Stimulated activated CD4-positive, alpha-beta T cell treated with anti-CD3 and anti-CD28 coated beads, Interleukin-15, amount 100 ng/mL, for 1 hour (primary cell): ENCODE results near the gene AK9.

Source experiments
- DNase-seq, 2 donors: peaks; one replicate each; pipeline ENCODE4 v3.0.0-alpha.2; 2020; ENCODE audit warnings: low read depth in 1 of 2, low spot score in 1 of 2

Gene AK9

GRCh38 chr6:109515781-109516409 is 175.1 kb downstream of the AK9 start:
- DNase-seq, result no peak

GRCh38 chr6:109514946-109515345 is 176.1 kb downstream of the AK9 start:
- no peak for DNase-seq

- DNase-seq, result no peak
These were observed 177.4 kb downstream of the AK9 start for GRCh38 chr6:109513571-109514071.

- no peak for DNase-seq
These were observed 178.7 kb downstream of the AK9 start for GRCh38 chr6:109512271-109512817.

GRCh38 chr6:109511832-109512231 is 179.2 kb downstream of the AK9 start:
- no peak for DNase-seq

- DNase-seq, result no peak
These were observed 180.6 kb downstream of the AK9 start for GRCh38 chr6:109510358-109510757.

GRCh38 chr6:109508166-109508860 is 182.7 kb downstream of the AK9 start:
- DNase-seq, result no peak

- no peak for DNase-seq
These were observed 183.4 kb downstream of the AK9 start for GRCh38 chr6:109507490-109508072.

GRCh38 chr6:109506841-109507240 is 184.2 kb downstream of the AK9 start:
- no peak for DNase-seq

GRCh38 chr6:109506314-109506713 is 184.7 kb downstream of the AK9 start:
- DNase-seq, result no peak

GRCh38 chr6:109503327-109504224 is 187.4 kb downstream of the AK9 start:
- no peak for DNase-seq

- DNase-seq, result no peak
These were observed 192.1 kb downstream of the AK9 start for GRCh38 chr6:109498936-109499335.

- no peak for DNase-seq
These were observed 192.9 kb downstream of the AK9 start for GRCh38 chr6:109498052-109498451.

GRCh38 chr6:109496036-109496772 is 194.8 kb downstream of the AK9 start:
- DNase-seq, result no peak

GRCh38 chr6:109493865-109494264 is 197.1 kb downstream of the AK9 start:
- DNase-seq, result no peak

GRCh38 chr6:109491207-109491938 is 199.6 kb downstream of the AK9 start:
- no peak for DNase-seq

- no peak for DNase-seq
These were observed 200.3 kb downstream of the AK9 start for GRCh38 chr6:109490713-109491112.

- DNase-seq, result no peak
These were observed 203.0 kb downstream of the AK9 start for GRCh38 chr6:109488001-109488400.

GRCh38 chr6:109486068-109486467 is 204.9 kb downstream of the AK9 start:
- DNase-seq, result no peak
